ENCODE measurements around the gene GOT2. TPM values are rescaled to one million over a fixed set of nuclear protein-coding genes. Genes with fewer than 3 reads are reported as not detected.

The GOT2 gene
- total RNA-seq, 2 donors from 2014 or later = 106 to 128 TPM

DNA sequence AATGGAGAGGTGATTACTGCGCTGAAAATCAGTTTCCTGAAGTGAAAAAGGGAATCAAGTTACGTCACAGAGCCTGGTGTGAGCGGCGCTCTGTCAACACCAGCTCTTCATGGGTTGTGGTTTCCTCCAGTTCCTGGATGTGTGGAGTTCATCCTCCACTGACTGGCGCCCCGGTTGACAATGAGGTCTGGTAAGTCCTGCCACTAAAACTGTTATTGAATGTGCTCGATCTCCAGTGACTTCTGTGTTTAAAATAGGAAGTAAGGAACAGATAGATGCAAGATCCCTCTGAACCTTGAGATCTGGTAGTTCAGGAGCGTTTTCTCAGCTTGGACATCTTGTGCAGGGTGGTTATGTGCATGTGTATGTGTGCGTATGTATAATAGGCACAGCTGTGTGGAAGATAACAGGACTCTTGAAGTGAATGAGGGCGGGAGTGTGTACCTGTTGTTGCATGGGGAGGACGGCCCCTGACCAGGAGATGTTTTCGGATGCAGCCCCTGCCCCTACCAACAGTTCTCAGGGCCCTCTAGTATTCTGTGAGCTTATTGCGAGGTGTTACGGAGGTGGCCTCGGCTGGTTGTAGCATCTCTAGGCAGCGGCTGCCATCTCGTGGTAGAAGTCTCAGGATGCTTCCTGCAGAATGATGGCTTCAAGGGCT, 22.0 kb upstream of the GOT2 start:
- Histone ChIP-seq H3K36me3 (ENCODE audit: control insufficient read depth, insufficient read depth, low read length) (no peaks in the 10 kb centered on the region), H3K9ac (ENCODE audit: extremely low read depth, low read length, poor library complexity, severe bottlenecking) (no peak overlapping the region), H3K27ac (ENCODE audit: low read depth, low read length) (no peak overlapping the region), H3K4me1 (ENCODE audit: control insufficient read depth, insufficient read depth, low read length) (peaks cover 4% of the 10 kb centered on the region), H3K9me3 (ENCODE audit: control insufficient read depth, low read length) (no peaks in the 10 kb centered on the region), H3K27me3 (ENCODE audit: control insufficient read depth, insufficient read depth, low read length, poor library complexity, severe bottlenecking) (no peaks in the 10 kb centered on the region), H3K4me3 (ENCODE audit: low read length) (no peak overlapping the region)
- H3K4me1 Mint-ChIP-seq = peaks cover 10% of the 10 kb centered on the region
- TF ChIP-seq, protein P1, sequence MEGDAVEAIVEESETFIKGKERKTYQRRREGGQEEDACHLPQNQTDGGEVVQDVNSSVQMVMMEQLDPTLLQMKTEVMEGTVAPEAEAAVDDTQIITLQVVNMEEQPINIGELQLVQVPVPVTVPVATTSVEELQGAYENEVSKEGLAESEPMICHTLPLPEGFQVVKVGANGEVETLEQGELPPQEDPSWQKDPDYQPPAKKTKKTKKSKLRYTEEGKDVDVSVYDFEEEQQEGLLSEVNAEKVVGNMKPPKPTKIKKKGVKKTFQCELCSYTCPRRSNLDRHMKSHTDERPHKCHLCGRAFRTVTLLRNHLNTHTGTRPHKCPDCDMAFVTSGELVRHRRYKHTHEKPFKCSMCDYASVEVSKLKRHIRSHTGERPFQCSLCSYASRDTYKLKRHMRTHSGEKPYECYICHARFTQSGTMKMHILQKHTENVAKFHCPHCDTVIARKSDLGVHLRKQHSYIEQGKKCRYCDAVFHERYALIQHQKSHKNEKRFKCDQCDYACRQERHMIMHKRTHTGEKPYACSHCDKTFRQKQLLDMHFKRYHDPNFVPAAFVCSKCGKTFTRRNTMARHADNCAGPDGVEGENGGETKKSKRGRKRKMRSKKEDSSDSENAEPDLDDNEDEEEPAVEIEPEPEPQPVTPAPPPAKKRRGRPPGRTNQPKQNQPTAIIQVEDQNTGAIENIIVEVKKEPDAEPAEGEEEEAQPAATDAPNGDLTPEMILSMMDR (conservative IDR thresholded peaks at IDR 0.05) = peak; percentile 89
- DNase-seq = peak; percentile 91
- no peak overlapping the region for H3K27ac Mint-ChIP-seq
- no peaks in the 10 kb centered on the region for H3K36me3 Mint-ChIP-seq (ENCODE audit: low read depth)
- H3K4me3 Mint-ChIP-seq = no peak overlapping the region
- H3K9me3 Mint-ChIP-seq = no peaks in the 10 kb centered on the region
- H3K27me3 Mint-ChIP-seq (ENCODE audit: insufficient read depth) = peaks cover 4% of the 10 kb centered on the region
- WGBS, 2 experiments (ENCODE audit: insufficient coverage in 1 of 2, insufficient read length in 1 of 2) = 40 to 48% methylated on average over 11 to 17 of the region's 17 CpGs

- 71 to 73% methylated on average over 3 to 9 of the region's 9 CpGs for WGBS, 2 experiments (ENCODE audit: insufficient coverage in 1 of 2, insufficient read length in 1 of 2)
- H3K27ac Mint-ChIP-seq = no peak overlapping the region
- TF ChIP-seq, protein P1 (conservative IDR thresholded peaks at IDR 0.05) = no peak
- Histone ChIP-seq H3K4me1 (ENCODE audit: control insufficient read depth, insufficient read depth, low read length) (peaks cover 4% of the 10 kb centered on the region), H3K36me3 (ENCODE audit: control insufficient read depth, insufficient read depth, low read length) (no peaks in the 10 kb centered on the region), H3K27me3 (ENCODE audit: control insufficient read depth, insufficient read depth, low read length, poor library complexity, severe bottlenecking) (no peaks in the 10 kb centered on the region), H3K27ac (ENCODE audit: low read depth, low read length) (no peak overlapping the region), H3K9ac (ENCODE audit: extremely low read depth, low read length, poor library complexity, severe bottlenecking) (no peak overlapping the region), H3K9me3 (ENCODE audit: control insufficient read depth, low read length) (peaks cover 8% of the 10 kb centered on the region), H3K4me3 (ENCODE audit: low read length) (no peak overlapping the region)
- H3K36me3 Mint-ChIP-seq (ENCODE audit: low read depth) = peaks cover 2% of the 10 kb centered on the region
- H3K9me3 Mint-ChIP-seq = peaks cover 6% of the 10 kb centered on the region
- peaks cover 10% of the 10 kb centered on the region for H3K4me1 Mint-ChIP-seq
- H3K4me3 Mint-ChIP-seq = no peak overlapping the region
- peak; percentile 55 for DNase-seq
- peaks cover 4% of the 10 kb centered on the region for H3K27me3 Mint-ChIP-seq (ENCODE audit: insufficient read depth)
These were observed 19.6 kb upstream of the GOT2 start for GRCh38 chr16:58753711-58754134.

GRCh38 chr16:58744497-58744896, 10.4 kb upstream of the GOT2 start:
- TF ChIP-seq, protein P1 (conservative IDR thresholded peaks at IDR 0.05) = no peak
- Mint-ChIP-seq H3K27ac (no peak overlapping the region), H3K36me3 (ENCODE audit: low read depth) (peaks cover 2% of the 10 kb centered on the region), H3K4me3 (no peak overlapping the region), H3K27me3 (ENCODE audit: insufficient read depth) (no peaks in the 10 kb centered on the region), H3K4me1 (no peaks in the 10 kb centered on the region), H3K9me3 (peaks cover 3% of the 10 kb centered on the region)
- Histone ChIP-seq H3K9ac (ENCODE audit: extremely low read depth, low read length, poor library complexity, severe bottlenecking) (no peak overlapping the region), H3K9me3 (ENCODE audit: control insufficient read depth, low read length) (peaks cover 4% of the 10 kb centered on the region), H3K4me3 (ENCODE audit: low read length) (no peak overlapping the region), H3K27me3 (ENCODE audit: control insufficient read depth, insufficient read depth, low read length, poor library complexity, severe bottlenecking) (no peaks in the 10 kb centered on the region), H3K36me3 (ENCODE audit: control insufficient read depth, insufficient read depth, low read length) (no peaks in the 10 kb centered on the region), H3K27ac (ENCODE audit: low read depth, low read length) (no peak overlapping the region), H3K4me1 (ENCODE audit: control insufficient read depth, insufficient read depth, low read length) (no peaks in the 10 kb centered on the region)
- WGBS, 2 experiments (ENCODE audit: insufficient coverage in 1 of 2, insufficient read length in 1 of 2) = 90 to 96% methylated on average over 3 to 7 of the region's 7 CpGs
- DNase-seq = no peak
